GM20431 (cell line): Measurements from ENCODE around the gene NUP98.
"Not testable (repeated sequence)": the region's sequence is repeated elsewhere in the genome, so short reads cannot be mapped to it uniquely, and the experiment has no call there.

Source experiments
- in situ Hi-C: fragments of 300-500 bp; cut with MseI, MboI; formaldehyde crosslinking; loops from one replicate; pipeline ENCODE4 v1.15.0; 2020; ENCODE audit warnings: low sequenced_read_pairs; ENCODE audit not compliant: unreplicated experiment

Gene NUP98

DNA sequence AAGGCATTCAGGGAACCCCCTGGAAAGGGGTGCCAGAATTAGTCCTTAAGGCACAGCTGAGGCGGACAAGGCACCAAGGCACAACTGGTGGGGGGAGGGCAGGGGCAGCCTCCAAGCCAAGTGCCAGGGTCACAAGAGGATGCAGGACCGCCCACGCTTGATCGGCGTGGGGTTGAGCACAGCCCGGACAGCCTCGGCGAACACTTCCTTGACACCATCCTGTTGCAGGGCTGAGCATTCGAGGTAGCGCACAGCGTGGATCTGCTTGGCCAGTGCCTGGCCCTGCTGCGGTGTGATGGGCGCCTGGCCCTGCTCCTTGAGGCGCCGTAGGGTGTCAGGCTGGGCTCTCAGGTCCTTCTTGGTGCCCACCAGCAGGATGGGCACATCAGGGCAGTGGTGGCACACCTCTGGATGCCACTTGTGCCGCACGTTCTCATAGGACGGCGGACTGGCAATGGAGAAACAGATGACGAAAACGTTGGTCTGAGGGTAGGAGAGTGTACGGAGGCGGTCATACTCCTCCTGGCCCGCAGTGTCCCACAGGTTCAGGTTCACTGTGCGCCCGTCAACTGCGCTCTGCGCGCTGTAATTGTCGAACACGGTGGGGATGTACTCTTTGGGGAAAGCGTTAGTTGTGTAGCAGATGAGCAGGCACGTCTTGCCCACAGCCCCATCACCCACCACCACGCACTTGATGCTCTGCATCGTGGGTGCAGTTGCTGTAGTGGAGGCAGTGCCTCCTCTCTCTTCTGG, 30.3 kb upstream of the NUP98 start:
- in situ Hi-C loops = no loop called here

DNA sequence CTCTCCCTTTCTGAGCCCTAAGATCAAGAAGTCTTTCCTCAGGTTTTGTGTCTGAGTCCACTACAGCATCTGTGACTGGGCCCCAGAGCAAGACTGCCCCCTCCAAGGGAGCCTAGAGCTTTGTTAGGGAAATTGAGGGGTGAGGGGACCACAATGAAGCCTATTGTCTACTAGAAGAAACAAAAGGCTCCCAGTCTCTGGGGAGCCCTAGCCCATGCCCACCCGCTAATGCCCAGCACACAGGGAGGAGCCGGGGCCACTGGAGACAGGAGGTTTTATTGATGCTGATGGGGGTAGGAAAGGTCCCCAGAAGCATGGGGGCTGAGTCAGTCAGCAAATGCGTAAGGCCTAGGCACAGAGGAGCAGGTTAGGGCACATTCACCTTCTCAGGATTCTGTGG, 29.4 kb upstream of the NUP98 start:
- in situ Hi-C loops = no loop called here

DNA sequence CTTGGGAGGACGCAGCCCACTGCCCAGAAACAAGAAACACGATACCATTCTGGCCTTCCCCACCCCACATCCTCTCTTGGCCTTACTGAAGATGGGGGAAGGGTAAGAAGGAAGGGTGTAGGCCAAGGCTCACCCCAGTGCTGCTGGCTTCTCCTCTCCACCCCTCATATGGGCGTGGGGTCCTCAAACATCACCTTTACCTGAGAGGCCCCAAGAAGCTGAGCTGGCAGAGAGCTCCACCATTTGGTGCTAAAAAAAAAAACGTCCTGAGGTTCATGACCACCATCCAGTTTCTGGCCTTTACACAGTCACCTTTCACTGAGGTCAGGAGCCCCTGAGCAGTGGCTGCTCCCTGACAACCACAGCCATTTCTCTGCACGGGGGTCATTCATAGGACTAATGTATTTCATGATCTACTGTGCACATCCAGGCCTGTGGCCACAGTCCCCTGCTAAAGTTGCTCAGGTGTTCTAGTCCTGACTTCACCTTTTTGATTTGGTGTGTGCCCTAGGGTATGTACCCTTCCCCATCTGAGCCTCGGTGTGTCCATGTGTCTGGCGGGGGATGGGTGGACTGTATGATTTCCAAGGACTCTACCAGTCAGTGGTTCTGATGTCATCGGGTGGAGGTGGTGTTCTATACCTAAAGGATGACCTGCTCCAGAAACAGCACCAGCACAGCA, 28.3 kb upstream of the NUP98 start:
- in situ Hi-C loops = no loop called here

DNA sequence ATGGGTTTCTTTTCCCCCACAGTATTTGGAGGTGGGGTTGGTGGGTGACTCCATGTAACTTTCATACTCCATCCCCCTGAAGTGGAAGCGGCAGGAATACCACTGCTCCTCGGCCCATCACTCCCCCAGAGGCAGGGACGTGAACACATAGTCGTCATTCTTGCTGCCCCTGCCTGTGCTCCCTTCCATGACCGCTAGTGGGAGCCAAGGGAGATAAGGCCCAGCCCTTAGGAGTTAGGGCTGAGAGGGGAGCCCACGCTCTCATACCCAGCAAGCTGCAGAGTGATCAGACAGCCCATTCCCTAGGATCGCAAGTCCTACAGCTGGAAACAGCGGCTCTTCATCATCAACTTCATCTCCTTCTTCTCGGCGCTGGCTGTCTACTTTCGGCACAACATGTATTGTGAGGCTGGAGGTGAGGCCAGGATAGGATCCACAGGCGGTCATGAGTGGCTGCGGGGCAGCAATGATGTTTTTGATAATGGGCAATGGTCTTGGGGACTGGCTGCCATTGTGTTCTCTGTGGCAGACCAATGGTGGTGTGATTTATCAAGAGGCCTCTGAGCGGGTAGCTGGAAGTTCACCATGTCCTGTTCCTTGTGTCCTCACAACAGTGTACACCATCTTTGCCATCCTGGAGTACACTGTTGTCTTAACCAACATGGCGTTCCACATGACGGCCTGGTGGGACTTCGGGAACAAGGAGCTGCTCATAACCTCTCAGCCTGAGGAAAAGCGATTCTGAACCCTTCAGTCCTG, 27.5 kb upstream of the NUP98 start:
- in situ Hi-C loops = no loop called here

DNA sequence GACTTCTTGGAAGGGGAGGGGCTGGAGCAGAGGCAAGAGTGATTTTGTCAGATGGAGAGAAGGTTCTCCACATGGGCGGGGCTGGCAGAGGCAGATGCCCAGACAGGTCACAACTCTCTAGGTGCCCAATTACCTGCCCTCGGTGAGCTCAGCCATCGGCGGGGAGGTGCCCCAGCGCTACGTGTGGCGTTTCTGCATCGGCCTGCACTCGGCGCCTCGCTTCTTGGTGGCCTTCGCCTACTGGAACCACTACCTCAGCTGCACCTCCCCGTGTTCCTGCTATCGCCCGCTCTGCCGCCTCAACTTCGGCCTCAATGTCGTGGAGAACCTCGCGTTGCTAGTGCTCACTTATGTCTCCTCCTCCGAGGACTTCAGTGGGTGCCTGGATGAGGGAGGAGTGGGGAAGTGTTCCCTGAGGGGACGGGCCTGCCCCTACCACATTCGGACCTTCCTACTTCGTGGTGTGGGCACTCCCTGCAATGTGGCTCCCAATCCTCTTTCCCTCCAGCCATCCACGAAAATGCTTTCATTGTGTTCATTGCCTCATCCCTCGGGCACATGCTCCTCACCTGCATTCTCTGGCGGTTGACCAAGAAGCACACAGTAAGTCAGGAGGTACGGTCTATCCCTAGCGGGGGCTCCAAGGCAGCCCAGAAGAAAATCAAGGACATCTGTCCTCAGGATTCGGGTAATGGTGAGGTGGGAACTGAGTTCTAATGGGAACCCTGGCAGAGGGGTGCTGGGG, 26.6 kb upstream of the NUP98 start:
- in situ Hi-C loops = no loop called here

DNA sequence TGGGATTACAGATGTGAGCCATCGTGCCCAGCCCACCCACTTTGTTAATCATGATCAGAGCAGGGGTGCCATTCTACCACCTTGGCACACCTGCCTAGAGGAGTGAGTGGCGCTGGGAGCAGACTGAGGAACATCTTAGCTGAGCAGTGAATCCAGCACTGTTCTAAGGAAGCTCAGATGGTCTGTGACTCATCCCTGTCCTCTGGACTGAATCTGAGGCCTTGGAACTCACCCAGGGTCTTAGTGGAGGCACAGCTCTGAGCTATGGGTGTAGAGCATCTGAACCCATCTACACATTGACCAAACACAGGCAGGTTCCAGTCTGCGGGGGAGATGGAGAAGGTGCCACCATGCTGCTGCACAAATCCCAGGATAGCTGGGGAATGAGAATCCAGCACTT, 25.9 kb upstream of the NUP98 start:
- in situ Hi-C loops = no loop called here

DNA sequence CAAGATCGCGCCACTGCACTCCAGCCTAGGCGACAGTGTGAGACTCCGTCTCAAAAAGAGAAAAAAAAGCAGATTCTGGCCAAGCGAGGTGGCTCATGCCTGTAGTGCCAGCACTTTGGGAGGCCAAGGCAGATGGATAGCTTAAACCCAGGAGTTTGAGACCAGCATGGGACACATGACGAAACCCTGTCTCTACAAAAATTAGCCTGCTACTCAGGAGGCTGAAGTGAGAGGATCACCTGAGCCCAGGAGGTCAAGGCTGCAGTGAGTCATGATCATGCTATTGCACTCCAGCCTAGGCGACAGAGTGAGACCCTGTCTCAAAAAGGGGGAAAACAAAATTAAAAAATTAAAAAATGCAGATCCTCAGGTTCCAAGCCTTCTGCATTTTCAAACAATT, 25.0 kb upstream of the NUP98 start:
- in situ Hi-C loops = no loop called here

DNA sequence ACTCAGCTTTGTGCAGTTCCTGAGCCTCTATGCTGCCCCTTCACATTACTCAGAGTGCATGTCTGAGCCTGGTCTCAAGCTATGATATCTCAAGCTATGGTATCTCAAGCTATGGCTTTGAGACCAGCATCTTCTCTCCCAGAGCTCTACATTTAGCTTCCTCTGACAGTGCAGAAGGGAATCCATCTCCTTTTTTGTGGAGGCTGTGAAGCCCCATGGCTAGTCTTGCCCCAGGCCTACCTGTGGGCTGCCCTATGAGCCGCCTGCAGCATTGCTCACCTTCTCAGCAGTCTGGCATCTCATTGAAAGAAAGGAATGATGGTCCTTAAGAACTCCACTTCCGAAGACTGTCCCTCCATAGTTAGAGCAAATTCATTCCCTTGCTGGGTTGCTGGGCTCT, 23.6 kb upstream of the NUP98 start:
- in situ Hi-C loops = no loop called here

DNA sequence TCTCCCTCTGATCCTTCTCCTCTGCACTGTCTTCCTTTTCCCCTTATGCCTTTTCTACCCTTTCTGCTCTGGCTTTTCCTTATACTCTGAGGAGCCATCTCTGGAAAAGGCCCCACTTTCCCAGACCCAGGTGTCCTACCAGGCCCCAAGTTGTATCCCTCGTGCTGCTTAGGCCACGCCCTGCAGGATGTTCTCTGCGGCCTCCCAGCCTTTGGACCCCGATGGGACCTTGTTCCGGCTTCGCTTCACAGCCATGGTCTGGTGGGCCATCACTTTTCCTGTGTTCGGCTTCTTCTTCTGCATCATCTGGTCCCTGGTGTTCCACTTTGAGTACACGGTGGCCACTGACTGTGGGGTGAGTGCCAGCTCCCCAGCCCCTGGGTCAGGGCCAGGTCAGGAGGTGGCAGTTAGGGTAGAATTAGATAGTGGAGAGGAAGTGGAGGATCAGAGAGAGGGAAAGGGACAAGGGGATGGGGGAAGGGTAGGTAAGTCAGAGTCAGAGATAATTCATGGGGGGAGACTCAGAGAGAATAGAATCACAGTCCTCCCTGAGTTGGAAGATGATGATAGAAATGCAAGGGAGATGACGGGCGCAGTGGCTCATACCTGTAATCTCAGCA, 19.9 kb upstream of the NUP98 start:
- in situ Hi-C loops = no loop called here

DNA sequence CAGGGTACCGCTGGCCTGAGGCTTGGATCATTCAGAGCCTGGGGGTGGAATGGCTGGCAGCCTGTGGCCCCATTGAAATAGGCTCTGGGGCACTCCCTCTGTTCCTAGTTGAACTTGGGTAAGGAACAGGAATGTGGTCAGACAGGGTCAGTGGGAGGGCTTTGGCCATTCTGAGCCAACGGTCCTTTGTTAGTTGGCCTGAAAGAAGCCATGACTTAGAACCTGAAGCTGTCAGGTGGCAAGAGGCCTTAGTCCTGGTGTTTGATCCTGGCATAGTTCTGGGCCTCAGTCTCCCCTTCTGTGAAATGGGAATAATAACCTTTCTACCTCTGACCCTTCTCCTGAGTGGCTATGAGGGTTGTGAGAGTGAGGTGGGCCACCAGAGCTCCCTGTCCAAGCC, 19.3 kb upstream of the NUP98 start:
- in situ Hi-C loops = no loop called here

DNA sequence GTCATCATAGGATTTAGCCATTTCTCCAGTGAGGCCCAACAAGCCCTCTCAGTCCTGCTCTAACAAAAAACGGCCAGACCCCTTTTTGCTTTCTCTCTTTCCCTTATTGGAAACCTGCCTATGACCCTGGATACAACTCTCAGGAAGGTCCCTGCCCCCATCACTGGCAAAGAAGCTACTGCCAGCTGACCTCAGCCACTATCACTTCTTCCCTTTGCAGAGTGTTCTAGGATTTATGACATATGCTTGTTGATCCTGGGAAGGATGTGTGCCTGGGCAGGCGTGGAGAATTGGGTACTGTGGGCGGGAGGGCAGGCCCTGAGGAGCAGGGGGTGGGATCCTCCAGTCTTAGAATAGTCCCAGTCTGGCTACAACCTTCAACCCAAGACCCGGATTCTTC, 18.5 kb upstream of the NUP98 start:
- in situ Hi-C loops = no loop called here

DNA sequence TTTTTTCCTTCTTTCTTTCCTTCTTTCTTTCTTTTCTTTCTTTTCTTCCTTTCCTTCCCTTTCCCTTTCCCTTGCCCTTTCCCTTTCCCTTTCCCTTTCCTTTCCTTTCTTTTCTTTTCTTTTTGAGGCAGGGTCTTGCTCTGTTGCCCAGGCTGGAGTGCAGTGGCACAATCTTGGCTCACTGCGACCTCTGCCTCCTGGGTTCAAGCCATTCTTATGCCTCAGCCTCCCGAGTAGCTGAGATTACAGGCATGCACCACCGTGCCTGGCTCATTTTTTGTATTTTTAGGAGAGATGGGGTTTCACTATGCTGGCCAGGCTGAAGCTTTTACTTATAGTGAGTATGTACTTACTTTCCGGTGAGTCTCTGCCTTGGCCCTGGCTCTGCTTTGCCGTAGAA, 17.5 kb upstream of the NUP98 start:
- in situ Hi-C loops = not testable (repeated sequence)

DNA sequence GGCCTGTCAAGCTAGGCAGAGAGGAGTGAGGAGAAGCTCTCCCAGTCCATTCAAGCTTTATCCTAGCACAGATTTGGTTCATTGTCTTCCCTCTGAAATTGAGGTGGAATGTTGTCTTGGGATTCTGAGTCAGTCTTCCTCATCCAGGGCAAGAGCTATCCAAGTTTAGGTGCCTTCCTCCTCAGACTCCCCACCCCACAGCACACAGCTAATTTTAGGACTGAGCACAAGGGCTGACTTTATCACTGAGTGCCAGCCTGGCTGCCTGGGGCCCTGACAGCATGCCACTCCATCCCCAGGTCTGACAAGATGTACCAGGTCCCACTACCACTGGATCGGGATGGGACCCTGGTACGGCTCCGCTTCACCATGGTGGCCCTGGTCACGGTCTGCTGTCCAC, 13.6 kb upstream of the NUP98 start:
- in situ Hi-C loops = no loop called here

DNA sequence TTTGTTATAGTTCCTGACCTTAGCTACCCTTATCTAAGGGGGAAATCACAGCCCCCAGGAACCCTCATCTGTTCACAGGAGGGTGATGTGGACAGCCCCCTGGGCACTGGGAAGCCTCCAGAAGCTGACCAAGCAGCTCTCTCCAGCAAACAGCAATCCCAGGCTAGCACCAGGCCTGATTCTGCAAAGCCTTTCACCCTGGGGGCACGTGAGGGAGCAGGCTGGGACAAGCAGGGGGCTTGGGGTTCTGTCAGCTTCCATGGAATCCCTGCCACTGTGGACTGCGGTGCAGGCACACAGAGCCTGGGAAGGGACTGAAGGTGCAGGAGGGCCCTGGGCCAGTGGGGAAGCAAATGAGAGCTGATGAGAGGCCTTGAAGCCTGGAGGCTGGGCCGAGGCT, 13.1 kb upstream of the NUP98 start:
- in situ Hi-C loops = no loop called here

DNA sequence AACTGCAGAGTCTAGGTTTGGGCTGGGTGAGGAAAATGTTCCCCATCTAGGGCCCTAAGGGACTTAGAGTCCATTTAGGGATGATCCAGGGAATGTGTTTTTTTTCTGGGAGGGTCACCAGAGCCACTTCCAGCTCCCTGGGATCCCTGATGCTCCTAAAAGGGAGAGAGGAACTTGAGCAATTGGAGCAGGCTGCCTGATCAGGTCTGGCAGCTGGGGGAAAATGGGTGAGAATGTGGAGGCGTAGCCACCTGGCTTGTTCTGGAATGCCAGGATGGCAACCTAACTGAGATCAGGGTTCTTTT, 12.2 kb upstream of the NUP98 start:
- in situ Hi-C loops = no loop called here

DNA sequence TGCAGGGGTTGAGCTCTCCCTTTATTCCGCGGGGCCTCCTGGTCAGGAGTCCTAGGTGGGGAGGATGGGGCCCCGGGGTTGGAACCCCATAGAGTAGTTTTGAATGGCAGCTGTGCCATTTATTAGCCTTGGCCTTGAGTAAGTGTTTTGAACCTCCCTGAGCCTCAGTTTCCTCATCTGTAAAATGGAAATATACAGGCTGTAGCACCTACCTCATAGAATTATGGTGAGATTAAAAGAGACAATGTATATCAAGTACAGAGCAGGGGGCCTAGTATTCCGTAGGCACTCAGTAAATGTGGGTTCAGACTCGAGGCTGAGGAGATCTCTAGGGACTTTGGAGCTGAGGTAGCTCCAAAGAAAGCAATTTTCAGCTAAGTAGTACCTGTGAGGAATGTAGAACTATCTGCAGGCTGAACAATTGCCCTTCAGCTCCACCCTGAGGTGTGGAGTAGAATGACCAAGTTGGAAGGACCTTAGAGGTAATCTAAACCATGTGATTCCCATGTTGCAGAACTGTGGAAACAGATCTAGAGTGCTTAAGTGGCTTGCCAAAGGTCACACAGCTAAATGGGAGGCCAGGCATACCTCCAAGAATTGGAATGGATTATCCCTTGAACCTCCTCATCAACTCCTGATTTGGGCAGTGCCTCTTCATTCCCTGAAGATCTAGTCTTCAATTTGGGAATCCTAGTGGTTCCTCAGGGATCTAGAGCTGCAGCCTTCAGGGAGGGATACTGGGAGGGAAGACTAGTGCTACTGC, 11.7 kb upstream of the NUP98 start:
- in situ Hi-C loops = no loop called here

DNA sequence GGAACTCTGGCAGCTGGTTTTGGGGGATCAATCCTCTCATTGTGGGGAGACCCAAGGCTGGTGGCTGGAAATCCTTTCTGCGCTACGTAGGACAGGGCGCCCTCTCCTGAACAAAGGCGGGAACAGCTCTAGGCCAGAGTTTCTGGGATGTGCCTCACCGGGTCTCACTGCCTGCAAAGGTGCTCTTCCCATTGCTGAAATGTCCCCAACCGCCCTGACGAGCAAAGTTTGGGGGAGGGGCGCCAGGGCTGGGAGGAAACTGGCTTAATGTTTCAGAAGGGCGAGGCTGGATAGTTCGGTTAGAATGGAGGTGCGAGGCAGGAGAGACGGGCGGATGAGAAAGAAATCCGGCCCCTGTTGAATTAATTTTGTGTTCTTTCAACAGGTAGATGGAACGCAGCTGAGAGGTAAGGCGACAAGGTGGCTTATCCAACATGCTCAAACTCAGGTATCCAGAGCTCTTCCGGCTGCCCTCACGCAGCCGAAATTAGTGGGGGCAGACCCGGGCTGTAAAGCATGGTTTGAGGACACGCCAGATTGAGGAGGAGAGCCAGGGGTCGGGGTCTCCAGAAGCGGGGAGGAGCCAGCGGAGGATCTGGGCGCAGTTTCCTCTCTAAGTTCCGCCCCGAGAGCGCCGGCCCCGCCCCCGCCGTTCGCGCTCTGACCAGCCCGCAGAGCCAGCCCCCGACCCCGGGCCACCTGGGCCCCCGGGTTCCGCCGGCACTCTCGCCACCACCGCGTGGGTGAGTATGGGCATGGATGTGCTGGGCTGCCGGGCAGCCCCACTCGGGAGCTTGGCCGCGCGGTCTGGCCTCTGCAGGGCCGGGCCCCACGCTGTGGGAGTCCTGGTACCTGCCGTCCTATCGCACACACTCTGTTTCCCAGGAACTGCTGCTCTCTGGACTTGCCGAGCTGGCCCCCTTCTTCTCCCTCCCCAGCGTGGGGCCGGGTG, 10.8 kb upstream of the NUP98 start, which contains the start of gene PGAP2:
Gene PGAP2, plus strand, starts transcription at position 652 of the 952 bp plus-strand sequence. CDS start 2,700 bp downstream, outside the sequence.
- in situ Hi-C loops = no loop called here

DNA sequence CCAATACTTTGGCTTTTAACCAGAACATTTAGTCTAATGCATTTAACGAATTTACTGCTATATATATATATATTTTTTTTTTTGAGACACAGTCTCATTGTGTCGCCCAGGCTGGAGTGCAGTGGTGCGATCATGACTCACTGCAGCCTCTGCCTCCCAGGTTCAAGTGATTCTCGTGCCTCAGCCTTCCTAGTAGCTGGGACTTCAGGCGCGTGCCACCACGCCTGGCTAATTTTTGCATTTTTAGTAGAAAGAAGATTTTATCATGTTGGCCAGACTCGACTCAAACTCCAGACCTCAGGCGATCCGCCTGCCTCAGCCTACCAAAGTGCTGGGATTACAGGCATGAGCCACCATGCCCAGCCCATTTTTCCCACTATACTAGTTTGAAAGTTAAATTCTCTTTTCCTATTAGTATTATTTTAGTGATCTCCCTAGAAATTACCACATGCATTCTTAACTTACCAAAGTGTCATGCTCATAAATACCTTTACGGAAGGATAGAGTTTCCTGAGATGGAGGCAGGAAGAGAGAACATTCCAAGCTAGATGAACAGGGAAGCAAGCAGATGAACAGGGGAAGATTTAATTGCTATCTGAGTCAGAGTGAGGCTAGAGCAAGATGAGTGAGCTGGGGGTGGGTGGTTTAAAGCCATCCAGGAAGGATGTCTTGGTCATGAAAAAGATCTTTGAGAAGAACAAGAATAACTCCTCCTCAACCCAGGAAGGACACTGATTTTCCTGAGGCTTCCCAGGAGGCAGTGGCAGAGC, 6.6 kb upstream of the NUP98 start:
- in situ Hi-C loops = no loop called here
